Activated CD4-positive, CD25-positive, alpha-beta regulatory T cell treated with anti-CD3 and anti-CD28 coated beads, Interleukin-2, amount 50 U/mL, for 24 hours (primary cell): Measurements from ENCODE around the gene GHRL.

Experiments used
- ATAC-seq, 2 donors: fragments of 150-1000 bp; cut with Tn5 transposase; one replicate each; pipeline ENCODE4 v1.10.0; 2021; ENCODE audit warnings: mild to moderate bottlenecking in 1 of 2, moderate library complexity in 1 of 2

Gene GHRL, protein sequence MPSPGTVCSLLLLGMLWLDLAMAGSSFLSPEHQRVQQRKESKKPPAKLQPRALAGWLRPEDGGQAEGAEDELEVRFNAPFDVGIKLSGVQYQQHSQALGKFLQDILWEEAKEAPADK

DNA sequence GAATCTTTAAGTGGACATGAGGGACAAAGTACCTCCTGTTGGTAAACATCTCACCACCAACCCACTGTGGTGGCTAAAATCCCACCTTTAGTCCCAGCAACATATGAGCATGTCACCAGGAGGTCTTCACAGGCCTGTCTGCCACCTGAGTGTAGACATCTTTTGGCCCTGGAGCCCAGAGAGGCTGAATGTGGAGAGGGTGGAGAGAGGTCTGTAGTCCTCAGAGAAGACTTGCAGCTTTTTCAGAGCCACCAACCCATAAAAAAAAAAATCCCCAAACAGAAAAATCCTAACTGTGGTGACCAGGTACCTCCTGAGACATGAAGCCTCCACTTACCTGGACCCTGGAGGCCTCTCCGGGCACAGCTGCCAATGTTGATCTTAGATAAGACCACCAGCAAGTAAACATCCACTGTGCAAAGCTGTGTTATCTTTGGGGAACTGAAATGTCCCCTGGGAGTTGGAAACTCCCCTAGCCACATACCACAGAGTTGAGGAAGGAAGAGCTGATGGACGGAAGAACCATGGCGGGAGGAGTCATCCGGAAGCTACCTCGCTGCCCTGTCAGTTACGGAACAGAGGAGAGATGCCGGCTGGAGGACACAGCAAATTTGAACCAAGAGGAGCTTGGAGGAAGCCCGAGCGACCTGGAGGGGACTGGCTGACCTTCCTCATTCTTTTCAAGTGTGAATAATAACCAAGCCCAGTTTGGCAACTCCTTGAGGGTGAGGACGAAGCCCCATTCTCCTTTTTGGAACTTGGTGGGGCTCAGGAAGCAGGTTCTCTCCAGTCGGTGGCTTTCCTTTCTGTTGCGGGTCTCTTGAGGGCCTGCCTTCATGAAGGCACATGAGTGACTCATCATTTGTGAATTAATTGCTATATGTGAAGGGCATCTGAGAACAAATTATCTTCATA lies at the start of gene GHRL:
Gene GHRL, minus strand, starts transcription at position 443 of the 915 bp plus-strand sequence. CDS start 2,767 bp downstream, outside the sequence.
- peak in 1 of 2 donors; percentile 50 for ATAC-seq

GRCh38 chr3:10341901-10342398 lies 49.2 kb upstream of the GHRL start:
- ATAC-seq, result no peak

DNA sequence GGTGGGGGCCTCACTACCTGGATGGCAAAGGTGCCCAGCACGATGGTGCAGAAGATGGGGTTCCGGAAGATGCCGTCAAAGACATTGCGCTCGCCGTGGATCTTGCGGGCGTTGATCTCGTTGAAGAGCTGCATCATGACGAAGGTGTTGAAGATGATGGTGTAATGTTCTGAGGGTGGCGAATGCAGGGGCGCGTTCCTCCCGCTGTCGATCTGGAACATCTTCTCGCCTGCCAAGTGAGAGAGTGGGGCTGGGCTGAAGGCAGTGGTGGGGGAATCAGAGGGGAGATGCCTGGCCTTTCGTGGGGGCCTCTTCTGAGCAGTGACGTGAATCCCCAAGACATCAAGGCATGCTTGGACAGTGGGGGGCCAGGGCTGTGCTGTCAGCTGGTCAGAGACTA lies 47.7 kb upstream of the GHRL start:
- ATAC-seq, result no peak

DNA sequence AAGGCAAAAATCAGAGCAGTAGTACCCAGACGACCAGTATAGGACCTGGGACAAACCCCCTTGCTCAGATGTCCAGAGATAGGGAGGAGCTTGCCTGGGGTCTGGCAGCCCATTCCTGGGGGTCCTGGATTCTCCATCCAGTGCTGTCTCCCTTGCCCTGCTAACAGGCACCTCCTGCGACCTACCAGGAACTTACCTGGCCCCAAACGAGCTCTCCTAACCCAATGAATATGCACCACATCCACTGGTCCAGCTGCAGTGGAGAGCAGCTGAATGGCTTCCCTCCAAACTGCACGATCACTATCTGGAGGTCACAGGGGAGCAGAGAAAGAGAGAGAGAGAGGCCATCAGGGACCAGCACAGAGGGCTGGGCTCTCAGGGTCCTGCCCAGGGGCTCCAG lies 47.3 kb upstream of the GHRL start:
- ATAC-seq, result no peak

DNA sequence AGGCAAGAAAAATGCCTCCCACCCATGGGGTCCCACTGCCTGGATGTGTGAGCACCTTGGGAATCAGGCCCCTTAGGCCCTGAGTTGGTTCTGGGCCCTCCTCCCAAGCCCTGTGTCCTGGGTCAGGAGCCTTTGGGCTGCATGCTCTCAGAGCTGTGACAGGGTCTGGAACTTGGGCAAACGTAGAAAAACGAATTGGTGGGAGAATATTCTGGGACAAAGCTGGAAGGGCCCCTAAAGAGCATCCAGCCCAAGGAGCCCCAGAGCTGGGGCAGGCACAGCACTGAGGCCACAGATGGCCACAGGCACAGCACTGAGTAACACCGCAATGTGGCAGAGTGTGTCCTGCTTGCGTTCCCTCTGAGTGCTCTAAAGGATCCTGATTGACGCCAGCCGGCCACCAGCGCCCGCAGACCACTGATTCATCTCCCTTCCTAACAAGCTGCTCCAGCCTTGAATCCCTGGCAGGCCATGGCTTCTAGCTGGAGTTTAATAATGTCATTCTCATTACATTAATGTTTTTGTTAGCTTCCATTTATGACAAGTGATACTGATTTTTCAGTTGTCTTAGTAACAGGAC lies 46.7 kb upstream of the GHRL start:
- ATAC-seq, result no peak

DNA sequence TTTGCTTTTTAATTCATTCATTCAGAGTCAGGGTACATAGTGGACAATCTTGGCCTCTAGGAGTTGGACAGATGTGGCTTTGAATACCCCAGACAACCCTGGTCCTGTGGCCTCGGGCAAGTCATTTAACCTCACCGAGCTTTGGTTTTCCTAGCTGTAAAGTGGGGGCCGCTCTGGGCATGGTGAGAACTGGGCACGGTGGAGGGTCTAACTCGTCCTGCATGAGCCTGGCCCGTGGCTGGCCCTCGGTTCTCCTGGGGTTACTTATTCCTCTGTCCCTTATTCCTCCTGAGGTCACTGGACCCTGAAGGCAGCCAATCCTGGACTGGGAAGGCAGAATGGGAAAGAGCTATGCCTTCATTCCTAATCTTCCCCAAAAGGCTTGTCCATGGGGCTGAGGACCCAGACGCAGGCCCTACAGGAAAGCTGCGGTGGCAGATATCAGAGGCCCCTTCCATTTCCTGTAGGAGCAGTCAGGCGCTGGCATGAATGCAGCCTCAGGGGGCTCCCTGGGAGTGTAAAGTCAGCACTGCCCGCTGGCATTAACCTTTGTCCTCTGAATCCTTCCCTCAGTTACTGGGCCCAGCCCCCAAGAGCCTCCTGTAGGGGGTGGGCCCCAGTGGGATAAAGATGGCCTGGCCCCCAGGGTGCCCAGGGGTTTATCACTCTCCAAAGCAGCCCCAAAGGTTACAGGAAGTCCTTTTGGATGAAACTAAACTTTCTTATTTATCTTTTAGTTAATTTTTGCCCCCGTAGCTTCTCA lies 46.0 kb upstream of the GHRL start:
- no peak for ATAC-seq

- no peak for ATAC-seq
Measured at GRCh38 chr3:10338164-10338470, 45.4 kb upstream of the GHRL start.

GRCh38 chr3:10337323-10338163 lies 44.8 kb upstream of the GHRL start:
- no peak for ATAC-seq

DNA sequence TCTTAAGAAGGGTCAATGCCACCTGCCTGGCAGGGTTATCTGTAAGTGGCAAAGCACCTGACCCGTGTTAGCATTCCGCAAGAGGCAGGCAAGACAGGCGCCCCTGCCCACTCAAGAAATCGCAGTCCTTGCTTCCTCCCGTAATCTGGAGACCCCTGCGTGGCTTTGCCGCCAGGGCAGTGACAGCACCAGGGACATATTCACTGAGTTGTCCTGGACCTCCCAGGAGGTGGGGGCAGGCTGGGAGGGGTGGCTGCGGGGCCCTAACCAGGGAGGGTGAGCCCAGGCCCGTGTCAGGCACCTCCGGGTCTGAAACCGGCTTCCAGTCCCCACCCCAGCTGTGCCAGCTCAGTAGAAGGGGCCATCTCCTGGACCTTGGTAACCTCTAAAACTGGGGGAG lies 44.0 kb upstream of the GHRL start:
- no peak for ATAC-seq

DNA sequence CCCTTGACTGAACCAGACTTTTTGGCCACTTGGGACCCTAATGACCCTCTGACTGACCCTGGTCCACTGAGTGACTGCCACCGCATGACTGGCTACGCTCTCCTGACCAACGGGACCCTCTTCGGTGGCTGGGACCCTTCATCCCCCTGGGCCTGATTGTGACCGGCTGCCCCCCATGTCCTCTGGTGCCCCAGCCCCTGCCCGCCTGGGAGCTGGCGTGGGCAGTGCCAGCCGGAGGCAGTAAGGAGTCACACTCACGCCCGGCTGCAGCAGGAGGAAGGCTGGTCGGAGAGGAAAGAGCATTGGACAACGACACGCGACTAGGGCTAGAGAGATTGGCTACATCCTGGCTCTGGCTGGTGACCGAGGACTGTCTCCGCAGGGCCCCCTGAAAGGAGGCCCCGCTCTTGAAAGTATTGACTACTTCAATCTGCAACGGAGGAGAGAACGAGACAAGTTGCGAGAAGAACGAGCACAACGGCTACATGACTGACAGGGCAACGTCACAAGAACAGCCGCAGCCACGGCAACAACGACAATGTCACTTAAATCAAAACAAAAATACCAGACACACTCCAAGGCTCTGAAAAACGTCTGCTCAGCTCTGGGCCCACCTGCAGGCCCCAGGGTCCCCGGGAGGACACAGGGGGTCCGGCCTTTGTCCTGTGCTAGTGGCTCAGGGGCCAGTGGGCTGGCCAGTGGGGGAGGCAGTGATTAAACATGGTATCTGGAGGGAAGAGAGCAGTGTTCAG lies 43.3 kb upstream of the GHRL start:
- no peak for ATAC-seq

- no peak for ATAC-seq
Measured at GRCh38 chr3:10335190-10335738, 42.5 kb upstream of the GHRL start.

GRCh38 chr3:10334459-10334858 lies 41.7 kb upstream of the GHRL start:
- ATAC-seq, result no peak

DNA sequence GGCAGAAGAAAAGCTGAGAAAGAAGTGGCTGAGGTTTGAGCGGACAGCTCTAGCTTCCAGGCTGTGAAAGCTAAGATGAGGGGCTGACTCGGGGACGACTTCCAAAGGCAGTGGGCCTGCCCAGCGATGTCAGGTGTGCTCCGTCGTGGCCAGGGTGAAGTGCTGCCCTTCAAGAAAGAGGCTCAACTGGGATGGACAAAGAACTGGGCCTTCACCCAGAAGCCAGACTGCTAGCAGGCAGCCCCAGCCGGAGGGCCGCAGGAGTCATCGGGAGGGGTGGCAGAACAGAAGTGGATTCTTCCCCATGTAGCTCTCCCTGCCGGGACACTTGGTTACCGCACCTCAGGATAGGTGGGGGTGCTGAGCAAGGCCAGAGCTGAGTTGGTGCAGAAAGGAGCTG lies 41.3 kb upstream of the GHRL start:
- no peak for ATAC-seq

GRCh38 chr3:10333349-10333650 lies 40.6 kb upstream of the GHRL start:
- no peak for ATAC-seq

DNA sequence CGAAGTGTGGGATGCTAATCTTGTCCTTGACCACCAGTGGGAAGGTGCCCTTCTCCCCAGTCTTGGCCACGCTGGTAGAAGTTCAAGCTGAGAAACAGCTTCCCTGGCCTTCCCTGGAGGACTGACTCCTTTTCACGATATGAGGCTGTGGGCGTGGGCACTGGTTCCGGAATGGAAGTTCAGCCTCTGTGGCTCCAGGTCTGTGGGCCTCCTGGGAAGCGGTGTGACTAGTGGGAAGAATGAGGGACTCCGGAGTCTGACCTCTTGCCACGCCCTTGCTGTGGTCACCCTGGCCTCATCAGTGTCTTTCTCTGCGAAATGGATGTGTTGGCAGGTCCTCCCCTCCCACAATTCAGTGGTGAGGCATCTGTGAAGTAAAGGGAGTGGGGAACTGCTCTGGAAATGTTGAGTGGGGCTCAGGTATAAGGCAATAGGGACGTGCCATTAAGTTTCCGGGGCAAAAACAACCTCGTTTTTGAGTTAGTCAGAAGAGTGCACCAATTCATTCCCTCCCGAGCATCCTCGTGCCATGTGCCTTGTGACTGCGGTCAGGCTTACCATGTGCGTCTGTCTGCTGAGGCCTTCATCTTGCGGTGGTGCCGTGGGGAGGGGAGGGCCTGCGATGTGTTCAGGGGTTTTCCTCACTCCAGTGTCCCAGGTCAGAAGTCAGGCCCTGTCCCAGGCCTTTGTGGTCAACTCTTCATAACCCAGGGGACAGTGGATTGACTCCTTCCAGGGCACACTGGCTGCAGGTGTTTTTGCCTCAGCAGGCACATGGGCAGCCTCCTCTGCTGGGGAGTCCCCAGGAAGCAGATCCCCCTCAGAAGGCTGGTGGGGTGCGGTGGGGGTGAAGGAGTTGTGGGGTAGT lies 40.0 kb upstream of the GHRL start:
- ATAC-seq, result no peak

DNA sequence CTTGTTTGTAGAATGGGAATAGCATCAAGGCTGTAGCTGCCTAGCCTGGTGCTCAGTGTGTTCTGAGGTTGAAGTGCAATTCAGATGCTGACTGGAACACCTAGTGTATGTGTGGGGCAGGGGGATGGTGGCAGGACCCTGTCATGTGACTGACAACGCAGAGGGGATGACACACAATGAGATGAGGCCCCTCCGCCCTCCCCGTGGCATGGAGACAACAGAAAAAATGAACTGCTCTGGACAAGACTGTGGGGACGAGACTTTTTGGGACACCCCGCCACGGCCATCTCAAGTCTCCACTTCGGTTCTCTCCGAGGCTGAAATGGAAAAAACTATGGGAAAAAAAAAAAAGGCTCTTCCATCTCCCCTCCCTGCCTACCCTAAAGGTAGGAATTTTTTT lies 38.6 kb upstream of the GHRL start:
- no peak for ATAC-seq

DNA sequence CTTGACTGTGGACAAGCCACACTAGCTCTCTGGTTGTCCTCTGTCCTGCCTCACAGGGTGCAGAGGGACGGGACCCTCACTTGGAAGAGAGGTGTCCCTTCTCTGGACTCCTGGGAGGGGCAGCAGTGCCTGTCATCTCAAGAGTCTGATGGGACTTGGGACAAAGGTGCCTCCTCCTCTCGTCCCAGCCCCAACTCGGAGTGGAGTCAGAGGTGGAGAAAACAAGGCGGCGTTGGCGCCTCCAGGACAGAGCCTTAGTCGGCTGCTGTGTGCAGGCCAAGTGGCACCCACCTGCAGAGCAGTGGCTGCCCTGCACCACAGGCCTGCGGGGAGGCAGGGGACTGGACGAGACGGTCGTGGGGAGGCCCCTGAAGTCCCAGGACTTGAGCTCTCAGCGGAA lies 37.6 kb upstream of the GHRL start:
- ATAC-seq, result no peak

DNA sequence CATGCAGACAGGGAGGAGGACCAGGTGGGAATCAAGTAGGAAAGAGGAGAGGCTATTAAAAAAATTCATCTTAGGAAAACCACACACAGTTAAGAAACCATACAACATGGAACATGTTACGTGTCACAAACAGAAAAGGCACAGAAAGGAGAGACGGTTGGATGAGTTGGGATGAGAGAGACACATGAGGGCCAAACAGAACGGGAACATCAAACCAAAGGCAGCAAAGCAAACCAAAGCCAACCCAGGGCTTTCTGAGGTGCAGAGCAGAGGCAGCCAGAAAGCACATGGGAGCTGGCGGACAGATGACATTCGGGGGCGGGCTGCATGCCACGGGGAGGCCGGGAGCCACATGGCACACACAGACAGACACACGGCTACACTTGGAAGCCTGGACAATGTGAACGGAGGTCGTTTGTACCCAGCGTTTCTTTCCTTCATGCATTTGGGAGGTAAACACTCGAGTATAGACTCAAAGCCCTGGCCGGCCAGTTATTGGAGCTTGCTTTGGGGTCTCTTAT lies 36.8 kb upstream of the GHRL start:
- ATAC-seq, result no peak

DNA sequence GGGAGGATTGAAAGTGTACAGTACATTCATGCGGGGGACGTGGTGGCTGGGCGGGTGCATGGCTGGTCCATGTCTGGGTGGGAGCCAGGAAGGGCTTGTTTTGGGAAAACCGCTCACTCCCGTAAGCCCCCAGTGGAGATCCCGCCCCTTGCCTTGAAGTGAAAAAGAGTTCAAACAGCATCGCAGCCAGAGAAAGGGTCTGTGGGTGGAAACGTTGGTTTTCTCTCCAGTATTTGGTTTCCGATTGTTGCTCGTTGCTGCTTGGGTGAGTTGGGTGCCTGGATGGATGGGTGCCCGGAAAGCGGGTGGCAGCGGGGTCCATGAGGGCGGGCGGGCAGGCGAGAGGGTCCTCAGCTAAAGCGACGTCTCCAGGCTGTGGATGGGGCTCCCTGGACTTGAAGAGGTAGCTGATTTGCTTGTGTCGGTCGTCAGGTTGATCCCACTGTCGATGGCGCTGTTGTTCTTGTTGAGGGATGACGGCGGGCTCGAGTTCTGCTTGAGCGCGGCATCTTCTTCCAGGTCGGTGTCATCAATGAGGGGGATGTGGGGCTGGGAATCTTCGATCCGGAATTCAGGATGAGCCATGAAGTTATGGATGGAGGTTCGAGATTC lies 35.8 kb upstream of the GHRL start:
- no peak for ATAC-seq

- ATAC-seq, result no peak
Measured at GRCh38 chr3:10327592-10327991, 34.8 kb upstream of the GHRL start.
